ENCODE data around the gene ZNF652.
"Not testable (repeated sequence)": the region's sequence is repeated elsewhere in the genome, so short reads cannot be mapped to it uniquely, and the experiment has no call there.

The ZNF652 gene

DNA sequence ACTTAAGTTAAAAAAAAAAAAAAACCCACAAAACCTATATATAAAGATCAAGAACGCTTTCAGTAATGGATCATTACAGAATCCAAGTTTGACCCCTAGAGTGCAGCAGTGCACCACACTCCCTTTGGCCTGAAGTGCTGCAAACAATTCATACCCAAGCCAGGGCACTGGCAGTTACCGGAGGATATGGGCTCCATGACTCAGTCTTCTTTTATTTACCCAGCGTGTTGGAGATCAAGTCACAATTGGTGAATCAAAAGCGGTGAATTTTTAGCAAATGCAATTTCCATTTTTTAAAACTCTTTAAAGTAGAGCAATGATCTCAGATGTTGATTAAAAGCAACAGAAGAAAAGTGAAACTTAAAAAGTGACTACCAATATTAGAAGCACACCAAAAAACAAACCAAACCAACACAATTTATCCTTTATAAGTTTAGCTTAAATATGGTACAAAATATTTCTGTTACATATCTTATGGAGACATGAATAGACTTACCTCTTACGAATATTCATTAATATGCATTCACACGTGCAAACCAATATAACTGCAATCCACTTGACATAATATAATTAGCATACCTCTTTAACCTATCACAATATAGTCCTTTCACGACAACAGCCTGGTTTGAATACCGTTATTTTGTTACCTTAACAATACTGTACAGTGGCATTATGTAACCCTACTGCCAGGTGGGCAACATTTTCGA is 46.3 kb downstream of the ZNF652 start:
- peak; percentile 85 for DNase-seq (ENCODE audit: low spot score)

DNA sequence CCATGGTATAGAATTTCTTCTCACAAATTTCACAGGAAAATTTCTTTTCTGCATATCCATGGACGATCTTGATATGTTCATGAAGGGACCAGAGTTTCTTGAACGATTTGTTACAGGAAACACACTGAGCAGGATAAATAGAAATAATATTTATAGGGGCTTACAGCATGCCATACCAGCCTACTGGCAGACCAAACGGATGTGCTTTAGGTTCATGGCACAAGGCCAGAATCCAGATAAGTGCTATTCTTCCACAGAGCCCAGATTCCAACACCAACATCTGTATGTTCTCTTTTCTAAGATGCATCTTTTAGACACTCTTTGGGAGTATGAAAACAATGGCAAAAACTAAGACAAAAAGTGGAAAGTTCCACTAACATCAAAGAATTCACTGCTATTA is 49.3 kb downstream of the ZNF652 start:
- DNase-seq (ENCODE audit: low spot score) = no peak

DNA sequence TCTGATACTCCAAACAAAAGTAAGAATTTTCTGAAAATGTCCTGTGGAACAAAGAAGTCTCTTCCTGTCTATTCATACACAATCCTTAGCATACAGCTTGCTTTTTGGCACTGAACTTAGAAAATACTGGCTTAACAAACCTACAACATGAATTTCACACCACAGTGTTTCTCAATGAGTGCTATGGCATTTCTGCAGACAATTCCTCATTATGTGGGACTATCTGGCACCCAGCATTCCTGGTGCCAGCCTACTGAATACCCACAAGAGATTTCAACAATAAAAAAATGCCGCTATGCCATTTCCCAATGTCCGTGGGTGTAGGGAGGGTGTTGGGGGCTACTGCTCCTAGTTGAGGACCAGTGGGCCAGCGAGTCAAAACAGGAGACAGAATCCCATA is 62.1 kb downstream of the ZNF652 start:
- DNase-seq (ENCODE audit: low spot score) = no peak

DNA sequence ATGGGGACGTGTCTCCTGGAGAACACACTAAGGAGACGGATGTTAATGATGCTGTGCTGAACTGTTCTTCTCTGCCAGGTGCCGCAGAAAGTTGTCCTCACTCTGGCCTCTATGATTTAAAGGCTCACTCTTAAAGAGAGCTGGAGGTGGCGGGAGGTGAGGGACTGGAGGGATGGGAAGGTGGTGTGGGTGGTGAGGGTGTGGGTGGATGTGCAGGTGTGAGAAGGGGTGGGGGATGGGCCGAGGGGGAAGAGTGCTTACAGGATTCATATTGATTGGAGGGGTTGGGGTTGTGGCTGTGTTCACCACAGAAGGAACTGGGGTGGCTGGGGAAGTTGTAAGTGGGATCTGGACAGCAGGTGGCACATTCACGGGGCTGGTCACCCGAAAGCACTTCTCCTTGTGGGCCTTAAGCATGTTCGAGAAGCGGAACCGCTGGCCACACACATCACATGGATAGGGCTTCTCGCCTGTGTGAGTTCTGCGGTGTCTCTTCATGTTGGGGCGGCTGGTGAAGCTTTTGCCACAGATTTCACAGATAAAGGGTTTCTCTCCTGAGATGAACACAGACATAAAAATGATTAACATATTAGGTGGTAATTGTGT is 63.6 kb downstream of the ZNF652 start:
- no peak for DNase-seq (ENCODE audit: low spot score)

DNA sequence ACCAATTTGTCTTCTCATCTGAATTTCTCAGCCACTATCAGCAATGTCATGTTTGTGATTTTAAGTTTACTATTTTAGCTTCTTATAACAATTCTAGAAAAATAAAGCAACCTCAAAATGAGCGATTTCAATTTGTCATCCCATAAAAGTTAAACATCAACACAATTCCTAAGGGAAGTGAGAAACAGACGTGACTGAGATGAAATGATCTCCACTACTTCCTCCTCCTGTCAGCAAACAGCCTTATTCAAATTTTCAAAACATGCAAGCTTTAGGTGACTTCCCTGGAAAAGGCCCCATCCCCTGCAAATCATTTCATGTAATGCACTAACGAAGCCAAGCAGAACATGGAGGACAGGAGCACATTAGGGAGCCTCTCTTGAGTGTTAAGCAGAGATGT is 64.9 kb downstream of the ZNF652 start:
- no peak for DNase-seq (ENCODE audit: low spot score)

DNA sequence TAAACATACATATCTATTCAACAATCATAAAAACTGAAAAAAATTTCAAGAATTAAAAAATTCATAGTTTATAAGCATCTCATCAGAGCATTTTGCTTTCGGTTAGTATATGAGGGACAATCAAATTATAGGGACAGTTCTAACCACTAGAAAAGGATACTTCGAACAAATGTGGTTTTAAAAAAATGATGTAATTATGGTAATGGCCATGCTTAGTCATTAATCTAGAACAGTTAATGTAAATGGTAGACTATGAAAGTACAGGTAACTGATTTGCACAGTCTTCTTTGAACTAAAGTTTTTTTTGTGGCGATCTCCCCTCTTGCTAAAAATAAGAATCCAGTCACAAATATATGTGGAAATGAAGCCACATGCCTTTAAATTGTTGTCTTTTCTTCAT is 67.9 kb downstream of the ZNF652 start:
- no peak for DNase-seq (ENCODE audit: low spot score)

DNA sequence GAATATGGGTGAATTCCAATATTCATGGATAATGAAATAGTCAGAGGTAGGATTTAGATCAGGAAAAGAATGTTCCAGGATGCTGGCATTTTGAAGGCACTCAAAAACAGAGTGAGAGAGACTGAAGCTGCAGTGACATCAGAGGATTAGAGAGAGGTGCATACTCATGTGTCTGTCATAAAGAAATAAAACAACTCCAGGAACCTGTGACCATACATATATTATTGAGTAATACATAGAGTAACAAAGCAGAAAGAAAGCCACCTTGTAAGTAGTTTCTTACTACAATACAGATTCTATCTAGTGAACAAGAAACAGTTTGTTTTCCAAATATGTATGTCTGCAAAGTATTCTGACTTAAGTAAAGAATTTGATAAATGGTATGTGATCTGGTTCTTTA is 69.1 kb downstream of the ZNF652 start:
- no peak for DNase-seq (ENCODE audit: low spot score)

DNA sequence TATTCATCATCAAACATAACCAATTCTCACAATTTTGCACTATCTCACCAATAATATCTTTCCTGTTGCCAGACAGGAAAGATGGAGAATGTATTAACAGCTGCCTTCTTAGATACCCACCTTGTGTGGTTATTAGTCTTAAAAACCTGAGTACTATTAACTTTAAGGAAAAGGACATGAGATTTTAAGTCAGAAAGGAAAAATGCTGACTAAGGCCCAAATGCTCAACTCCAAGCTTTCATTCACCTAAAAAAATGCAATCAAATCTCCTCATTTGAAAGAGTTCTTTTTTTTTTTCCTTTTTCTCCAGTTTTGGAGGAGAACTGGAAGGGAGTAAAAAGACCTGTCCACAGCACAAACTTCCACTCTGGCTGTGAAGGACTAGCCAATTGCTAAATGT is 70.1 kb downstream of the ZNF652 start:
- no peak for DNase-seq (ENCODE audit: low spot score)

DNA sequence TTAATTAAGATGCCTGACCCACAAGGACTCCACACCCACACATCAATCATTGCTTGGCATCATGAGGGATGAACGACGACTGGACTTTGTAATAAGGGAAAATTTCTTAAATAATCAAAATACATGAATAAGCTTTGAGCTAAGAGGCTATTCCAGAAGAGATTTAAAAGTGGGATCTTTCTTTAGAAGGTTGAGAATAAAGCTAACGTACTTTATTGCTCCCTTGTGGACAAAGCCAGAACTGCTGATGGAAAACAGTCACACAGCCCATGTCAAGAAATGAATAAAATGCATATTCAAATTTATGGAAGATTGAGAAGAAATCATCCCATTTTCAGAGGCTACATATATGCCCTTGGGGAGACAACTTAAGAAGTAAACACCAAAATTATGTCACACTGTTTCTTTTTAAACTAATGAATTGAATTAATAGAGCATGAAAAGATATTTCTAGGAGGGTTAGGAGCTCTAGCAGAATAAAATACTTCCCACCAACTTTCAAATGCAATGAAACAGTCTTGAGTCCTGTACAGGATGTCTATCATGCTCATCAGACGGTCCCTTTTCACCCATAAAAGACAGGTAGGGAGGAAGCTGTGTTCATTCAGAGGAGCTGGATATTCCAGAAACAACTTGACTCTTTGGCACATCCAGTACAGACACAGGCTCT is 71.2 kb downstream of the ZNF652 start:
- peak; percentile 18 for DNase-seq (ENCODE audit: low spot score)

DNA sequence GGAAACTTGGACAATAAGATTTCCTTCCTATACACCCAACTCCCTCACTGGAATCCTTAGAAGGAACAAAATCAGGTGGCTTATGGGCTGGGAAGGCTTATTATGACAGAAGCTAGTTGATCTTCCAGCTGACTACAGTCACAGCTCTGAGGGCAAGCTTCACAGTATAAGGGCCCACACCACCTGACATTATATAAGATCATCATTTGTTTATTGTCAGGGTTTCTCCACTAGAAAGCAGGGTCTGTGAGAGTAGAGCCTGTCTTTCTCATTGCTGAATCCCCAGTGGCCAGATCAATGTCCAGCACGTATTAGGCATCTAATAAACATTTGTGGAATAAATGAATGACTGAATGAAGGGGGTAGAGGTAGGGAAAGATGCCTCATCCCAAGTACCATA is 73.7 kb downstream of the ZNF652 start:
- DNase-seq (ENCODE audit: low spot score) = no peak

DNA sequence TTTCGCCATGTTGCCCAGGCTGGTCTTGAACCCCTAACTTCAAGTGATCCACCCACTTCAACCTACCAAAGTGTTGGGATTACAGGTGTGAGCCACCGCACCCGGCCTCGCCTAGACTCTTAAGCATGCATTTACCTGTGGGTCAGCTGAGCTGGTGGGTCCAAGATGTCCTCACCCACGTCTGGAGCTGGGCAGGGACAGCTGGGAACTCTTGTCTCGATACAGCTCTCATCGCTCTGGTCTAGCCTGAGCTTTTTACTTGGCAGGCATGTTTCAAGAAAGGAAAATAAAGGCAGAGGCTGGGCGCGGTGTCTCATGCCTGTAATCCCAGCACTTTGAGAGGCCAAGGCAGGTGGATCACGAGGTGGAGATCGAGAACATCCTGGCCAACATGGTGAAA is 74.6 kb downstream of the ZNF652 start:
- DNase-seq (ENCODE audit: low spot score) = no peak

DNA sequence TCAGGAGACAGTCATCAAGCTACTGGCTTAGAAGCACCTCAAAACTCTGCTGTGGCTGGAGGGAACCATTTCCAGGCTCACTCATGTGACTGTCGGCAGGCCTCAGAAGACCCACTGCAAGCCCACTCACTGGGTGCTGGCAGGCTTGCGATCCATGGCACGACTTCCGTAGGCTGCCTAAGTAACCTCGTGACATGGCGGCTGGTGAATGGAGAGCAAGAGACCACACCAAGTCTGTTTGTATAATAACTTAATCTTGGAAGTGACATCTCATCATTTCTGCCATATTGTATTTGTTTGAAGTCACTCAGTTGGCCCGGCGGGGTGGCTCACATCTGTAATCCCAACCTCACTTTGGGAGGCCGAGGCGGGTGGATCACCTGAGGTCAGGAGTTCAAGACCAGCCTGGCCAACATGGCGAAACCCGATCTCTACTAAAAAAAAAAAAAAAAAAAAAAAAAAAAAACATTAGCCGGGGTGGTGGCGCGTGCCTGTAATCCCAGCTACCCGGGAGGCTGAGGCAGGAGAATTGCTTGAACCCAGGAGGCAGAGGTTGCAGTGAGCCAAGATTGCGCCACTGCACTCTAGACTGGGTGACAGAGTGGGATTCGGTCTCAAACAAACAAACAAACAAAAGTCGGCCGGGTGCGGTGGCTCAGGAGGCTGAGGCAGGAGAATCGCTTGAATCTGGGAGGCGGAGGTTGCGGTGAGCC is 75.6 kb downstream of the ZNF652 start:
- not testable (repeated sequence) for DNase-seq (ENCODE audit: low spot score)

DNA sequence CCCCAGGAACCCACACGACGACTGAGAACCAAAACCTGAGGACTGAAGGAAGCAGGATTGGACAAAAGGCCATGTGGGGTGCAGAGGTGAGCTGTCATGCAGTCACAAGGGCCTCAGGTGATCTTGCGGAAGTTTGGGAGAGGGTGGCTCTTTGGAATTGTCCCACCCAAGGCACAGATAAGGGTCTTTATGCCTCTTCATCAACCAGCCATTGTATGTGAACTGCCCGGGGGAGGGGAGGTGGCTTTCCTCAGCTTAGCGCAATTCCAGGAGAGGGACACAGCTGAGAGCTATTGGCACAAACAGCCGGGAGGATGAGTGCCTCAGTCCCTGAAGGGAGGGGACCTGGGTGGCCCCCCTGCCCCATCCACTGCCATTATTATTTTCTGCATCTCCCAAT is 76.3 kb downstream of the ZNF652 start:
- no peak for DNase-seq (ENCODE audit: low spot score)

DNA sequence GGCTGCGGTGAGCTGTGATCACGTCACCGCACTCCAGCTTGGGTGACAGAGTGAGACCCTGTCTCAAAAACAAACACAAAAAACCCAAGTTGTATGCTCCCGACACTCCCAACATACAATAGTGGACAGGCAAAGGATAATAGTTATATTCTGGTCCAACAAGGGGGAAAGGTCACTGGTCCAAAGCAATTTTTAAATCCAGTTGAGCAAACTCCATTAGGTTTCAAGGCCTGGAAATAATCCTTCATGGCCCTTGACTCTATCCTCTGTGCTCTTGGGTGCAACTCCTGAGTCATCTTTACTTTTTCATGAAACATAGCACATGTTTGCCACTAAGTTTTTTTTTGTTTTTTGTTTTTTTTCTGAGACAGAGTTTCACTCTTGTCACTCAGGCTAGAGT is 81.1 kb downstream of the ZNF652 start:
- DNase-seq (ENCODE audit: low spot score) = no peak

DNA sequence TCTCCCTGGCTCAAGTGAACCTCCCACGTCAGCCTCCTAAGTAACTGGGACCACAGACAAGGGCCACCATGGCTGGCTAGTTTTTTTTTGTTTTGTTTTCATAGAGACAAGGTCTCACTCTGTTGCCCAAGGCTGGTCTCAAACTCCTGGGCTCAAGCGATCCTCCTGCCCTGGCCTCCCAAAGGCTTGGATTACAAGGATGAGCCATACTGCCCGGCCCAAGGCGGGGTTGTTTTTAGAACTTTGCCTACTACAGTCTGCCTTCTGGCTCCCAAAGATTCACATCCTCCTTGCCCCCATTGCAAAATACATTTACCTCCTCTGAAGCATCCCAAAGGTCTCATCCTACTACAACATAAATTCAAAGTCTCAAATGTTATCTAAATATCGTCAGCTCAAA is 82.0 kb downstream of the ZNF652 start:
- DNase-seq (ENCODE audit: low spot score) = no peak

DNA sequence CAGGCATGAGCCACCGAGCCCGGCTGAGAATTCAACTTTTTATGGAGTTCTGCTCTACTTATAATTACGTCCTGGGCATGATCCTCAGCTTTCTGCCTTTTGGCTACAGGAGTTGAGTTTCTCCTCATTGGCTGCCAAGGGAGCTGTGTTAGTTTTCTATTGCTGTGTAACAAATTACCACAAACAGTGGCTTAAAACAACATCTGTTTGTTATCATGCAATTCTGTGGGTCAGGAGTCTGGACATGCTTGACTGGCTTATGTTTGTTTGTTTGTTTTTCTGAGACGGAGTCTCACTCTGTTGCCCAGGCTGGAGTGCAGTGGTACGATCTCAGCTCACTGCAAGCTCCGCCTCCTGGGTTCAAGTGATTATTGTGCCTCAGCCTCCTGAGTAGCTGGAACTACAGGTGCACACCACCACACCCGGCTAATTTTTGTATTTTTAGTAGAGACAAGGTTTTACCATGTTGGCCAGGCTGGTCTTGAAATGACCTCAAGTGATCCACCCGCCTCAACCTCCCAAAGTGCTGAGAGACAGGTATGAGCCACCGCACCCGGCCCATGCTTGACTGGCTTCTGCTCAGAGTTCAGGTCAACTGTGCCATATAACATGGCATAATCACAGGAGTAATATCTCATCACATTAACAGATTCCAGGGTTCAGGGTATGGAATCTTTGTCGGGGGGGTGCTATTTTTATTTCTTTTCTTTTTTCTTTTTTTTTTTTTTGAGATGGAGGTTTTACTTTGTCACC is 82.6 kb downstream of the ZNF652 start:
- not testable (repeated sequence) for DNase-seq (ENCODE audit: low spot score)

DNA sequence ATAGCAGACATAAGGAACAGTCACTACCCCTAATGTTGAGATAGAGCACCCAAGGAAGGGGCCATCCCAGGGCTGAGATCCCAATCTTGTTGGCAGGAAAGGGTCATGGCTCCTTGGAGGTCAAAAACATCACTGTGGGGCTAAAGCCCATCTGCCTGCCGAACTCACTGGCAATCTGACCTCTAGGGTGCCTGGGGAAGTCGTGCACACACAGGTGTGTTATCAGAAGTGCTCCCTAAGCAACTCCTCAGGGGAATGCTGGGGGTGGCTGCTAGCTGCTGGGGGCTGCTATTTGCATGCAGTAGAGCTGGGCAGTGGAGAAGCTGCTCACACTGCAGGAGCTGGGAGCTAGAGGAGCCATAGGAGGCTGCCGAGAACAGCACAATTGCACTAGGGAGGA is 84.0 kb downstream of the ZNF652 start:
- DNase-seq (ENCODE audit: low spot score) = no peak

DNA sequence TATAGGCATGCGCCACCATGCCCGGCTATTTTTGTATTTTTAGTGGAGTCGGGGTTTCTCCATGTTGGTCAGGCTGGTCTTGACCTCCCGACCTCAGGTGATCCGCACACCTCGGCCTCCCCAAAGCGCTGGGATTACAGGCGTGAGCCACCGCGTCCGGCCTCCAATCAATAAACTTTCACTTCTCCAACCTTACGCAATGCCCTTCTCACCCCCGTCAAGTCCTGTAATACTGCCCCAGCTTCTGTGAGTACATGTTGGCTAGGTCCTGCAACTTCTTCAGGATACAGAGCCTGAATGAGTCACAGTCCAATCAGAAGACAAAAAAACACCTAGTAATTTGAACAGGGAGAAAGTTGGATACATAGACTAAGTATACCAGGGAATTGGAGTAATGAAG is 84.4 kb downstream of the ZNF652 start:
- no peak for DNase-seq (ENCODE audit: low spot score)

DNA sequence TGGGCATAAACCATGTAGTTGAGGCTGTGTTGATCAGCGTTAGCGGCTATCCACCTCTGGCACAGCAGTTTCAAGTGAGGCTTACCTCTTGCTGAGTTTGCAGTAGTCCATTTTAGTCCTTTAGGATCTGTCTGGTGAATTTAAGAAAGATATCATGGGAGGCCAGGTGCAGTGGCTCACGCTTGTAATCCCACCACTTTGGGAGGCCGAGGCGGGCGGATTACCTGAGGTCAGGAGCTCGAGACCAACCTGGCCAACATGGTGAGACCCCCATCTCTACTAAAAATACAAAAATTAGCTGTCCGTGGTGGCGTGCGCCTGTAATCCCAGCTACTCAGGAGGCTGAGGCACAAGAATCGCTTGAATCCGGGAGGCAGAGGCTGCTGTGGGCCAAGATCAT is 86.1 kb downstream of the ZNF652 start:
- not testable (repeated sequence) for DNase-seq (ENCODE audit: low spot score)

DNA sequence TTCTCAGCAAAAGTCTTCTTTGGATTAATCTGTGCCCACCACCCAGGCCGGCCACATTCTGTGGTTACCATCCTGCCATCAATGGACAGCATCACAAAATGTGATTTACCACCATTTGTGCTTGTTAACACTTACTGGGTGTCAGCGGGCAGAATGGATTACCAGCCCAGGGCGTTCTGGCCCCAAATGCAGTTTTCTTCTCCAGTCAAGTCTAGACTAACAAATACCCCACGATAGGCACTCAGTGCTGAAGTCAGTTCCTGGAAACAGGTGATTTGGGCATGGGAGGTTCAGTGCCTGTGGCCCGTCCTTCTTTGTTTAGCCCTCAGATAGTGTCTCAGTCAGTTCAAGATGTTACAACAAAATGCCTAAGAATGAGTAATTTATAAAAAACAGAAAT is 92.7 kb downstream of the ZNF652 start:
- DNase-seq (ENCODE audit: low spot score) = no peak

DNA sequence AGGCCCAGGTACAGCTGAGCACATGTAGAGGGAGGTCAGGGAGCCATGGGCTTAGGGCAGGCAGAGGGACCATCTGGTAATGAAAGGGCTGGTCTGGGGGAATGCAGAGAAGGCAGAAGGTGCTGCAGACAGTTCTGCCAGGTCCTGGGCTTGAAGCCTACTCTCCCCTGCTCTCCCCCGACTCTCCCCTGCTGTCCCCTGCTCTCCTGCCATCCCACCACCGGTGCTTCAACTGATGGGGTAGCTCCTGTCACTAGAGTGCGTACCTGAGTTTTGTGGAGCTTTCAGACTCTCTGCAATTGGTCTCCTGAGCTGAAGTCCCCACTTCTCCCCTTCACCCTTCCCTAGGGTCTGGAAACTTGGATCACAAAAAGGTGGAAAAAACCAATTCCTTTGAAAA is 94.1 kb downstream of the ZNF652 start:
- DNase-seq (ENCODE audit: low spot score) = no peak

DNA sequence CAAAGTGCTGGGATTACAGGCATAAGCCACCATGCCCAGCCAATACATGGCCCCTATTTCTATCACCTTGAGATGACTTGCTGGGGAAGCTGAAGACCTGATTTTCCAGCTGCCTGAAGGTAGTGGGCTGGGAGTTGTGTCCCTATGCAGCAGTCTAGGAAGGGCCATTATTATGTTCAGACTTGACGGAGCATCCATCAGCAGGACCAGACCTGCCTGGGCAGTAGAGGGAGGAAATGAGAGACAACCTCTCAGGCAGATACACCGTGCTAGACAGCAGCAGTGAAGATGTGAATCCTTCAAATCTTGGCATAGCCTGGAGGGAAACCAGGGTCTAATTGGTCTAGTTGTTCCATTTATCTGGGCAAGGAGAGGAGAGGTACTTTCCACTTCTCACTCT is 95.8 kb downstream of the ZNF652 start:
- no peak for DNase-seq (ENCODE audit: low spot score)

All from LoVo (cell line).